Rectal smooth muscle tissue (tissue), 1 donor: Measurements from ENCODE around the gene CCDC195.

Experiments
- H3K27ac ChIP-seq: one replicate; pipeline ENCODE4 v1.7.0; 2013; ENCODE audit warnings: low read depth, low read length, inconsistent platforms
- H3K27me3 ChIP-seq: one replicate; pipeline ENCODE4 v1.7.0; 2013; ENCODE audit warnings: low read length; ENCODE audit not compliant: control insufficient read depth, insufficient read depth
- H3K36me3 ChIP-seq: one replicate; pipeline ENCODE4 v1.7.0; 2013; ENCODE audit warnings: low read length; ENCODE audit not compliant: control insufficient read depth, insufficient read depth
- H3K4me1 ChIP-seq: one replicate; pipeline ENCODE4 v1.7.0; 2013; ENCODE audit warnings: low read length; ENCODE audit not compliant: control insufficient read depth, insufficient read depth
- H3K4me3 ChIP-seq: one replicate; pipeline ENCODE4 v1.7.0; 2013; ENCODE audit warnings: low read length
- H3K9ac ChIP-seq: one replicate; pipeline ENCODE4 v1.7.0; 2013; ENCODE audit warnings: low read length

CCDC195 gene

GRCh38 chr2:224723586-224724217, 7.5 kb upstream of the CCDC195 start:
- H3K4me1 ChIP-seq: no peaks in the 10 kb centered on the region
- no peak overlapping the region for H3K27ac ChIP-seq

GRCh38 chr2:224722770-224723169, 6.6 kb upstream of the CCDC195 start:
- H3K4me1 ChIP-seq: no peaks in the 10 kb centered on the region
- no peaks in the 10 kb centered on the region for H3K36me3 ChIP-seq
- no peak overlapping the region for H3K4me3 ChIP-seq
- H3K27me3 ChIP-seq: no peaks in the 10 kb centered on the region
- no peak overlapping the region for H3K27ac ChIP-seq
- H3K9ac ChIP-seq: no peak overlapping the region

More at GRCh38 chr2:224723586-224724217, 7.5 kb upstream of the CCDC195 start:
- Histone ChIP-seq H3K4me3 (no peak overlapping the region), H3K36me3 (no peaks in the 10 kb centered on the region), H3K9ac (no peak overlapping the region), H3K27me3 (no peaks in the 10 kb centered on the region)

- H3K9ac ChIP-seq: no peak overlapping the region
Observed at GRCh38 chr2:224722250-224722649, 6.1 kb upstream of the CCDC195 start.

DNA sequence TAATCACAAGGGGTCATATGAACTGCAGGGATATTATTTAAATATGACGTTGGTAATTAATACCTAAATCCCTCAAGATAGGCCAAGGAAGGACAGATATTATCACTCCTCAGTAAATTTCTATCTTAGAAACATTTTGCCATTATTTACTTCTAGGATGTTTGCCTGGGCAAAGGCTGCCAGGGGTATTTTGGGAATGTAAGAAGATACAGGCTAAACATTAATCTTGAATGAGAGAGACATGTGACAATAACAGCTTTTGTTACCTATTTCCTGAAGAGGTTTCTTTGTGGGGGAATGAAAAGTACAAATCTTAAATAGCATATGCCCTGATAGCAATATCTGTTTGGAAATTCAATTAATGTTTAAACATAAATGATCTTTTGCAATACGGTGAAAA, 756 bp upstream of the CCDC195 start:
- Histone ChIP-seq H3K4me1 (no peaks in the 10 kb centered on the region), H3K27ac (no peak overlapping the region), H3K36me3 (no peaks in the 10 kb centered on the region), H3K4me3 (no peak overlapping the region), H3K9ac (no peak overlapping the region), H3K27me3 (no peaks in the 10 kb centered on the region)

More at GRCh38 chr2:224722250-224722649, 6.1 kb upstream of the CCDC195 start:
- Histone ChIP-seq H3K27me3 (no peaks in the 10 kb centered on the region), H3K36me3 (no peaks in the 10 kb centered on the region), H3K27ac (no peak overlapping the region), H3K4me1 (no peaks in the 10 kb centered on the region), H3K4me3 (no peak overlapping the region)

DNA sequence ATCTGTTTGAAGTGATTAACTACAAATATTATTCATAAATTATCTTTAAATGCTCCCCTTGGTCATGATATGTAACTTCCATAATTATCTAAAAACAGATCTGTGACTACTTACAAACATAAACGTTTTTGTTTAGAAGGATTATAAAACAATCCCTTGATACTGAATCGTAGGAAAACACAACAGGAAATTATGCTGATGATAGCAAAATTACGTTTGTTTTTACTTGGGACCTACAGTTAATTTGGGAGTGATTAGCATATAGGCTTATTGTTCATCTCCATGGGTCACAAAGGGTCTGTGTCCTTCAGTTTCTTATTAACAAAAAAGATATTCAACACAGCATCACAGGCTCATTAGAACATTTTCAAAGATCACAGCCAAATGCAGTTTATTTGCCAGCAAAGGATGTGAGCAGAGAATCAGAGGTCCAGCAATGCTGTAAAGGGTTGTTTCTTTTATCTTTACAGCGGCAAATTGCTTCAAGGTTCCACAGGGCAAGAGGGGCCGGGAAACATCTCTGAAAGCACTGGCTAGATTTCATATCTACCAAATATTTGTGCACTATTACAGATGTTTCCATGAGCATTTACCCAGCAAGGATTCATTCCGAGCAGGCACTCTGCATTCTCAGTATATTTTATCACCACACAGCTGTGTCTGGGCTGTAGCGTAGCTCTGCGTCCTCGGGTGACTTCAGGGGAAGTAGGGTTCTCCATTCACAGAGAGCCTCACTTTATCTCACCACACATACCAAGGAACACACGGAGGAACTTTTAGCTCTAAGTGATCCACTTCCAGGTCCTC, 4.1 kb downstream of the CCDC195 start:
- Histone ChIP-seq H3K4me3 (no peak overlapping the region), H3K36me3 (no peaks in the 10 kb centered on the region), H3K4me1 (no peaks in the 10 kb centered on the region), H3K27me3 (no peaks in the 10 kb centered on the region), H3K9ac (no peak overlapping the region), H3K27ac (no peak overlapping the region)

DNA sequence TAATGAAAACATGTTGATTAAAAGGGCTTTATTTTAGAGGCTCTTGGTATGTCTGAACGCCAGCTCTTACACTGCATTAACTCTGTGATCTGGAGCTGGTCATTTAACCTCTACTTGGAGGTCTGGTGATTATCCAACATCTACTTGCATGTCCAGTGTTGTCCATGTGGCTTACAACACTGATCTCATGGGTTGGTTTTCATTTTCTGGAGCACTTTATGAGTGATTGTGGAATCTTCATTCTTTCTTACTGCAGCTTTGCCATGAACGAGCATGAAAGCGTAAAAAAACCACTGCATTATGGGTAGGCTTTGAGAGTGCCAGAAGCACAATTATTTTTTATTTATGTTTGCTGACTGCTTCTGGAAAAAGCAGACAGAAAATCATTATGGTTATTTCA, 4.8 kb downstream of the CCDC195 start:
- no peaks in the 10 kb centered on the region for H3K36me3 ChIP-seq
- H3K9ac ChIP-seq: no peak overlapping the region
- H3K4me3 ChIP-seq: no peak overlapping the region
- H3K27me3 ChIP-seq: no peaks in the 10 kb centered on the region
- H3K4me1 ChIP-seq: no peaks in the 10 kb centered on the region
- no peak overlapping the region for H3K27ac ChIP-seq

GRCh38 chr2:224709301-224709700, 6.9 kb downstream of the CCDC195 start:
- no peak overlapping the region for H3K27ac ChIP-seq
- no peaks in the 10 kb centered on the region for H3K36me3 ChIP-seq
- no peaks in the 10 kb centered on the region for H3K27me3 ChIP-seq
- H3K4me1 ChIP-seq: no peaks in the 10 kb centered on the region
- no peak overlapping the region for H3K9ac ChIP-seq
- no peak overlapping the region for H3K4me3 ChIP-seq

GRCh38 chr2:224694502-224694901, 21.7 kb downstream of the CCDC195 start:
- Histone ChIP-seq H3K36me3 (no peaks in the 10 kb centered on the region), H3K27ac (no peak overlapping the region), H3K27me3 (no peaks in the 10 kb centered on the region), H3K4me3 (no peak overlapping the region), H3K9ac (no peak overlapping the region), H3K4me1 (no peaks in the 10 kb centered on the region)

- H3K9ac ChIP-seq: no peak overlapping the region
- no peaks in the 10 kb centered on the region for H3K4me1 ChIP-seq
- no peaks in the 10 kb centered on the region for H3K27me3 ChIP-seq
- H3K4me3 ChIP-seq: no peak overlapping the region
- H3K27ac ChIP-seq: no peak overlapping the region
- H3K36me3 ChIP-seq: no peaks in the 10 kb centered on the region
Observed at GRCh38 chr2:224691563-224691962, 24.6 kb downstream of the CCDC195 start.

GRCh38 chr2:224690868-224691267, 25.3 kb downstream of the CCDC195 start:
- Histone ChIP-seq H3K36me3 (no peaks in the 10 kb centered on the region), H3K9ac (no peak overlapping the region), H3K27me3 (no peaks in the 10 kb centered on the region), H3K4me3 (no peak overlapping the region), H3K4me1 (no peaks in the 10 kb centered on the region), H3K27ac (no peak overlapping the region)

GRCh38 chr2:224689539-224689938, 26.6 kb downstream of the CCDC195 start:
- H3K9ac ChIP-seq: no peak overlapping the region
- no peak overlapping the region for H3K27ac ChIP-seq
- no peaks in the 10 kb centered on the region for H3K4me1 ChIP-seq
- H3K4me3 ChIP-seq: no peak overlapping the region
- H3K27me3 ChIP-seq: no peaks in the 10 kb centered on the region
- H3K36me3 ChIP-seq: no peaks in the 10 kb centered on the region

GRCh38 chr2:224688997-224689396, 27.2 kb downstream of the CCDC195 start:
- Histone ChIP-seq H3K27me3 (no peaks in the 10 kb centered on the region), H3K27ac (no peak overlapping the region), H3K9ac (no peak overlapping the region), H3K4me3 (no peak overlapping the region), H3K36me3 (no peaks in the 10 kb centered on the region), H3K4me1 (no peaks in the 10 kb centered on the region)

- H3K4me1 ChIP-seq: no peaks in the 10 kb centered on the region
- H3K27me3 ChIP-seq: no peaks in the 10 kb centered on the region
- H3K4me3 ChIP-seq: no peak overlapping the region
- H3K36me3 ChIP-seq: no peaks in the 10 kb centered on the region
- H3K9ac ChIP-seq: no peak overlapping the region
- H3K27ac ChIP-seq: no peak overlapping the region
Observed at GRCh38 chr2:224687156-224687555, 29.0 kb downstream of the CCDC195 start.
